ENCODE data around the gene ZBTB20.
A peak's percentile ranks its signal among the peaks of the same experiment; 100 is the strongest.

Gene ZBTB20

GRCh38 chr3:114428044-114428595, 719.0 kb downstream of the ZBTB20 start:
- TF ChIP-seq REST (IDR thresholded peaks at IDR 0.05; ENCODE audit: insufficient replicate concordance, low read depth) (no peak), POLR2AphosphoS5 (IDR thresholded peaks at IDR 0.05; ENCODE audit: low read depth) (no peak), CTCF (IDR thresholded peaks at IDR 0.05; ENCODE audit: insufficient read depth, low read length) (no peak), SPI1 (IDR thresholded peaks at IDR 0.05; ENCODE audit: borderline replicate concordance, low read depth) (peak; percentile 98), GABPA (IDR thresholded peaks at IDR 0.05; ENCODE audit: low read depth) (no peak)
- no peak overlapping the region for H3K4me3 ChIP-seq (replicated peaks; ENCODE audit: insufficient read depth, low read length)
- DNase-seq (ENCODE audit: low read depth in 1 of 2, low spot score in 1 of 2): peak in 1 of 2 experiments; percentile 63
- no peak overlapping the region for H3K27ac ChIP-seq (replicated peaks)
- no peaks in the 10 kb centered on the region for H3K27me3 ChIP-seq (ENCODE audit: insufficient read depth, poor library complexity, severe bottlenecking)

- no peak for TF ChIP-seq POLR2AphosphoS5 (IDR thresholded peaks at IDR 0.05; ENCODE audit: low read depth)
- no peak for TF ChIP-seq SPI1 (IDR thresholded peaks at IDR 0.05; ENCODE audit: borderline replicate concordance, low read depth)
- TF ChIP-seq GABPA (IDR thresholded peaks at IDR 0.05; ENCODE audit: low read depth): no peak
- no peak for TF ChIP-seq REST (IDR thresholded peaks at IDR 0.05; ENCODE audit: insufficient replicate concordance, low read depth)
- no peak for TF ChIP-seq CTCF (IDR thresholded peaks at IDR 0.05; ENCODE audit: insufficient read depth, low read length)
- no peak for DNase-seq (ENCODE audit: low read depth in 1 of 2, low spot score in 1 of 2)
- Histone ChIP-seq H3K4me3 (replicated peaks; ENCODE audit: insufficient read depth, low read length) (no peak overlapping the region), H3K27ac (replicated peaks) (no peak overlapping the region), H3K27me3 (ENCODE audit: insufficient read depth, poor library complexity, severe bottlenecking) (no peaks in the 10 kb centered on the region)
Observed at GRCh38 chr3:114427285-114428043, 719.6 kb downstream of the ZBTB20 start.

- Histone ChIP-seq H3K27ac (replicated peaks) (no peak overlapping the region), H3K4me3 (replicated peaks; ENCODE audit: insufficient read depth, low read length) (no peak overlapping the region), H3K27me3 (ENCODE audit: insufficient read depth, poor library complexity, severe bottlenecking) (no peaks in the 10 kb centered on the region)
- DNase-seq (ENCODE audit: low read depth in 1 of 2, low spot score in 1 of 2): no peak
- TF ChIP-seq POLR2AphosphoS5 (IDR thresholded peaks at IDR 0.05; ENCODE audit: low read depth): no peak
- no peak for TF ChIP-seq CTCF (IDR thresholded peaks at IDR 0.05; ENCODE audit: insufficient read depth, low read length)
- no peak for TF ChIP-seq GABPA (IDR thresholded peaks at IDR 0.05; ENCODE audit: low read depth)
- no peak for TF ChIP-seq REST (IDR thresholded peaks at IDR 0.05; ENCODE audit: insufficient replicate concordance, low read depth)
- no peak for TF ChIP-seq SPI1 (IDR thresholded peaks at IDR 0.05; ENCODE audit: borderline replicate concordance, low read depth)
Observed at GRCh38 chr3:114424337-114424736, 722.8 kb downstream of the ZBTB20 start.
